Measurements from ENCODE around the gene PCDHGA1.
"Not testable (repeated sequence)": the region's sequence is repeated elsewhere in the genome, so short reads cannot be mapped to it uniquely, and the experiment has no call there.

Gene PCDHGA1

GRCh38 chr5:141413540-141414069, 83.3 kb downstream of the PCDHGA1 start:
- no peak for DNase-seq

GRCh38 chr5:141414548-141415274, 84.4 kb downstream of the PCDHGA1 start:
- DNase-seq, result not testable (repeated sequence)

GRCh38 chr5:141415275-141415618, 84.9 kb downstream of the PCDHGA1 start:
- not testable (repeated sequence) for DNase-seq

GRCh38 chr5:141417494-141418172, 87.3 kb downstream of the PCDHGA1 start, which contains the start of gene PCDHGB7:
TSS of gene PCDHGB7 (plus strand) at chr5:141417677. CDS start at chr5:141417860, 183 bp downstream.
- DNase-seq, result peak; percentile 49

- DNase-seq, result no peak
These were observed 89.0 kb downstream of the PCDHGA1 start for GRCh38 chr5:141419074-141419880.

- DNase-seq, result peak; percentile 44
These were observed 90.7 kb downstream of the PCDHGA1 start, which contains the start of gene PCDHGA11 for GRCh38 chr5:141420855-141421488. TSS of gene PCDHGA11 (plus strand) at chr5:141421051. CDS start at chr5:141421228, 177 bp downstream.

- DNase-seq, result no peak
These were observed 91.2 kb downstream of the PCDHGA1 start for GRCh38 chr5:141421489-141421855.

GRCh38 chr5:141422742-141423291, 92.5 kb downstream of the PCDHGA1 start:
- no peak for DNase-seq

- no peak for DNase-seq
These were observed 97.6 kb downstream of the PCDHGA1 start for GRCh38 chr5:141427783-141428426.

GRCh38 chr5:141430332-141431113, 100.2 kb downstream of the PCDHGA1 start, which contains the start of gene PCDHGA12:
TSS of gene PCDHGA12 (plus strand) at chr5:141430507. CDS start at chr5:141430760, 253 bp downstream.
- DNase-seq, result no peak

- no peak for DNase-seq
These were observed 101.0 kb downstream of the PCDHGA1 start for GRCh38 chr5:141431286-141431685.

- DNase-seq, result not testable (repeated sequence)
These were observed 102.0 kb downstream of the PCDHGA1 start for GRCh38 chr5:141432308-141432707.

GRCh38 chr5:141432726-141433125, 102.4 kb downstream of the PCDHGA1 start:
- not testable (repeated sequence) for DNase-seq

- DNase-seq, result no peak
These were observed 103.7 kb downstream of the PCDHGA1 start for GRCh38 chr5:141434006-141434405.

- no peak for DNase-seq
These were observed 106.9 kb downstream of the PCDHGA1 start for GRCh38 chr5:141437221-141437620.

GRCh38 chr5:141439411-141440141, 109.3 kb downstream of the PCDHGA1 start:
- no peak for DNase-seq

GRCh38 chr5:141440341-141440740, 110.0 kb downstream of the PCDHGA1 start:
- DNase-seq, result no peak

GRCh38 chr5:141441571-141442170, 111.4 kb downstream of the PCDHGA1 start:
- DNase-seq, result no peak

GRCh38 chr5:141465351-141465750, 135.0 kb downstream of the PCDHGA1 start:
- no peak for DNase-seq
